GM12878 (cell line): ENCODE measurements around the gene SLC13A3. TPM values are rescaled to one million over a fixed set of nuclear protein-coding genes. Genes with fewer than 3 reads are reported as not detected.

ENCODE experiments used
- ATAC-seq: fragments of 200-7000 bp; cut with Tn5 transposase; 3 replicates; pipeline ENCODE4 v1.9.1; 2020; ENCODE audit warnings: mild to moderate bottlenecking, moderate library complexity
- BruUV-seq: library from RNA; stranded (reverse); fragments of 400-500 nt; replicated peaks from 2 replicates; lab custom pipeline; 2021; lab: Mats Ljungman, UMichigan
- CTCF ChIA-PET: fragments of 300-600 bp; sonication (Branson Sonifier 250); formaldehyde crosslinking; extraction: SDS; loops from one replicate; lab custom pipeline; 2021; ENCODE audit warnings: inconsistent platforms; lab: Yijun Ruan, JAX
- POLR2A ChIA-PET: fragments of 350-600 bp; formaldehyde crosslinking; extraction: SDS; loops from one replicate; lab custom pipeline; 2021; ENCODE audit warnings: inconsistent platforms; lab: Charles Lee
- RAD21 ChIA-PET: fragments of 300-600 bp; sonication (Branson Sonifier 250); formaldehyde crosslinking; loops from one replicate; lab custom pipeline; 2023; ENCODE audit warnings: antibody characterized with exemption; ENCODE audit not compliant: unreplicated experiment; lab: Charles Lee
- SMC1A ChIA-PET: fragments of 300-600 bp; sonication (Branson Sonifier 250); formaldehyde crosslinking; loops from one replicate; lab custom pipeline; 2023; ENCODE audit not compliant: unreplicated experiment, uncharacterized antibody; lab: Charles Lee
- DNase-seq: peaks from one replicate; pipeline ENCODE4 v3.0.0-alpha.2; 2011; ENCODE audit warnings: low read depth, low spot score
- FAIRE-seq: peaks from 3 replicates; lab custom pipeline; 2011; peaks lifted over from hg19 to GRCh38; lab: Jason Lieb, UNC
- H2AFZ ChIP-seq: 2 replicates; pipeline ENCODE4 v1.6.0; 2011; ENCODE audit warnings: low read depth, low read length, control low read depth; ENCODE audit not compliant: control insufficient read depth
- H3K27ac ChIP-seq: 2 replicates; pipeline ENCODE4 v1.5.1; 2011; ENCODE audit warnings: control low read depth; ENCODE audit not compliant: control insufficient read depth, insufficient read depth
- H3K27me3 ChIP-seq, 2 experiments: replicated peaks in 1 of 2; 2 replicates each; pipeline versions ENCODE4 v1.6.0 to v1.6.1; 2011; ENCODE audit warnings: low read length in 1 of 2; ENCODE audit not compliant: control insufficient read depth in 2 of 2, insufficient read depth in 2 of 2
- H3K36me3 ChIP-seq, 2 experiments: 2 replicates each; pipeline ENCODE4 v1.5.1; 2011; ENCODE audit warnings: low read length in 1 of 2; ENCODE audit not compliant: control insufficient read depth in 2 of 2, insufficient read depth in 2 of 2
- H3K4me1 ChIP-seq: 2 replicates; pipeline ENCODE4 v1.6.1; 2011; ENCODE audit warnings: mild to moderate bottlenecking, low read length, moderate library complexity, mixed read lengths; ENCODE audit not compliant: control insufficient read depth, insufficient read depth
- H3K4me2 ChIP-seq: 2 replicates; pipeline ENCODE4 v1.6.0; 2011; ENCODE audit warnings: control low read depth; ENCODE audit not compliant: control insufficient read depth, insufficient read depth
- H3K4me3 ChIP-seq: fragments of 200-600 bp; sonication (generic); 2 replicates; pipeline ENCODE4 v1.5.1; 2016
- H3K79me2 ChIP-seq: 2 replicates; pipeline ENCODE4 v1.6.0; 2011; ENCODE audit warnings: low read length; ENCODE audit not compliant: control insufficient read depth, insufficient read depth
- H3K9ac ChIP-seq: 2 replicates; pipeline ENCODE4 v1.8.0; 2011; ENCODE audit warnings: low read length, control low read depth, mixed read lengths; ENCODE audit not compliant: control insufficient read depth, insufficient read depth
- H3K9me3 ChIP-seq: replicated peaks from 3 replicates; pipeline ENCODE4 v1.5.1; 2011; ENCODE audit warnings: mild to moderate bottlenecking, low read length; ENCODE audit not compliant: control insufficient read depth, insufficient read depth
- H4K20me1 ChIP-seq: 2 replicates; pipeline ENCODE4 v1.6.0; 2011; ENCODE audit not compliant: control insufficient read depth, insufficient read depth
- ASH2L ChIP-seq: fragments of 300-600, 200-600 bp; sonication (generic); IDR thresholded peaks from 2 replicates; pipeline ENCODE4 v1.6.1; 2017; ENCODE audit warnings: low read depth, mild to moderate bottlenecking, borderline replicate concordance
- BCL11A ChIP-seq: IDR thresholded peaks from 2 replicates; pipeline ENCODE4 v1.6.1; 2011; ENCODE audit warnings: low read depth, low read length
- CEBPZ ChIP-seq: fragments of 150-350 bp; IDR thresholded peaks from 2 replicates; pipeline ENCODE4 v1.6.1; 2016; ENCODE audit warnings: low read depth, low read length
- CHD4 ChIP-seq: fragments of 200-600 bp; sonication (generic); IDR thresholded peaks from 2 replicates; pipeline ENCODE4 v1.6.1; 2016; ENCODE audit warnings: mild to moderate bottlenecking
- IKZF1 ChIP-seq: fragments of 450-650 bp; conservative IDR thresholded peaks from 2 replicates; pipeline ENCODE4 v1.6.1; 2017; ENCODE audit warnings: antibody characterized with exemption, mild to moderate bottlenecking
- NFIC ChIP-seq: IDR thresholded peaks from 2 replicates; pipeline ENCODE4 v1.6.1; 2012; ENCODE audit warnings: low read depth, mild to moderate bottlenecking, inconsistent platforms, low read length, moderate library complexity
- NFYB ChIP-seq: IDR thresholded peaks from 2 replicates; pipeline ENCODE4 v1.6.1; 2011; ENCODE audit warnings: low read depth, mild to moderate bottlenecking, low read length, improper control_type of control experiment, moderate library complexity; ENCODE audit not compliant: insufficient read depth
- POLR2AphosphoS2 ChIP-seq: IDR thresholded peaks from 2 replicates; pipeline ENCODE4 v1.6.1; 2011; ENCODE audit warnings: low read depth, mild to moderate bottlenecking, low read length, improper control_type of control experiment, moderate library complexity
- SIX5 ChIP-seq: IDR thresholded peaks from 2 replicates; pipeline ENCODE4 v1.6.1; 2011; ENCODE audit warnings: mild to moderate bottlenecking, low read depth, low read length, moderate library complexity; ENCODE audit not compliant: severe bottlenecking
- SMC3 ChIP-seq: IDR thresholded peaks from 2 replicates; pipeline ENCODE4 v1.6.1; 2011; ENCODE audit warnings: low read length, improper control_type of control experiment, borderline replicate concordance
- SP1 ChIP-seq: IDR thresholded peaks from one replicate; pipeline ENCODE4 v1.6.1; 2011; ENCODE audit warnings: low read depth, low read length
- SREBF1 ChIP-seq: IDR thresholded peaks from 2 replicates; pipeline ENCODE4 v1.6.1; 2012; ENCODE audit warnings: mild to moderate bottlenecking, low read length
- WGBS: methylation state at CpG from one replicate; pipeline ENCODE4 v1.1.6; 2016; ENCODE audit warnings: low lambda C conversion rate; ENCODE audit not compliant: insufficient replicate concordance, insufficient coverage; ENCODE audit errors: missing lambda C conversion rate; 5-methylcytosine and 5-hydroxymethylcytosine counted together
- in situ Hi-C: fragments of 300-500 bp; cut with MboI; formaldehyde crosslinking; loops from 9 replicates; pipeline ENCODE4 v1.14.3; 2018; ENCODE audit warnings: mixed read lengths
- intact Hi-C: fragments of 100-400 bp; cut with micrococcal nuclease; formaldehyde crosslinking; loops from one replicate; pipeline ENCODE4 v1.14.2; 2022; ENCODE audit not compliant: unreplicated experiment
- polyA plus RNA-seq, 11 experiments: library from polyadenylated mRNA; depleted of rRNA in 4 of 11; unstranded in 6 of 11; stranded (reverse) in 5 of 11; fragments of >200 nt; fragmentation: Nextera tagmentation in 4 of 11; fragmentation: Illumina TruSeq in 1 of 11; extraction: Ambion mirVana in 4 of 11; extraction: Trizol in 1 of 11; gene quantifications; 1 replicate in 1 of 11; 2 replicates in 10 of 11; pipeline versions ENCODE4 v1.2.1 to v1.2.3, GENCODE V29; 2011 to 2016; ENCODE audit warnings: inconsistent platforms in 2 of 11, missing spikeins in 2 of 11, low read depth in 1 of 11
- total RNA-seq, 4 experiments: library from RNA; depleted of rRNA in 3 of 4; stranded (reverse); fragments of >200 nt in 3 of 4; fragmentation: Illumina TruSeq in 1 of 4; extraction: Trizol in 1 of 4; gene quantifications; 2 replicates each; pipeline versions ENCODE4 v1.2.1 to v1.2.3, GENCODE V29; 2013 to 2021
- TF ChIP-seq, protein P1 (sequence below): fragments of 450-650 bp; formaldehyde crosslinking; IDR thresholded peaks from 2 replicates; pipeline ENCODE4 v1.5.0; 2022; ENCODE audit warnings: mild to moderate bottlenecking, missing genetic modification characterization

SLC13A3 gene
- total and polyA plus RNA-seq, 10 of the 15 experiments (the other 5 are each of a cell fraction or from before 2014, with no cell fraction given) = 0.03 to 0.76 (median 0.07) TPM; not detected in 4

- in situ Hi-C loops = loop anchor here (10.0 kb wide), 1 partner anchor 126 kb away; the partner anchor contains the start of gene TP53RK
- CTCF ChIA-PET = interaction anchor here (0.8 to 1.6 kb wide), 6 partner anchors 9 to 128 kb away, joined by 3 to 11 read pairs (median 3); partner anchors contain the start of gene OCSTAMP
- no TSS peak for BruUV-seq
- FAIRE-seq (no peak), DNase-seq (no peak), ATAC-seq (no peak)
- Histone ChIP-seq H3K79me2 (no peaks in the 10 kb centered on the region), H3K4me3 (no peak overlapping the region), H3K9ac (no peak overlapping the region), H3K27me3 (no peaks in the 10 kb centered on the region), H3K27ac (no peak overlapping the region), H2AFZ (no peak overlapping the region), H3K9me3 (no peaks in the 10 kb centered on the region), H4K20me1 (no peaks in the 10 kb centered on the region), H3K36me3 (no peaks in the 10 kb centered on the region), H3K4me1 (peaks cover 25% of the 10 kb centered on the region), H3K4me2 (no peak overlapping the region)
- intact Hi-C loops = no loop called here
- RAD21 ChIA-PET = no interaction called here
- POLR2A ChIA-PET = no interaction called here
- 100% methylated on average over 3 of the region's 3 CpGs for WGBS
- SMC1A ChIA-PET = interaction anchor here (1.0 to 2.7 kb wide), 3 partner anchors 9 to 15 kb away, joined by 4 to 10 read pairs (median 4); partner anchors contain the start of gene OCSTAMP
- TF ChIP-seq IKZF1 (no peak), NFIC (no peak), NFYB (no peak), CHD4 (no peak), POLR2AphosphoS2 (no peak), SIX5 (no peak), SP1 (no peak), ASH2L (no peak), BCL11A (no peak), CEBPZ (no peak), SREBF1 (no peak), SMC3 (no peak)
- TF ChIP-seq, protein P1, sequence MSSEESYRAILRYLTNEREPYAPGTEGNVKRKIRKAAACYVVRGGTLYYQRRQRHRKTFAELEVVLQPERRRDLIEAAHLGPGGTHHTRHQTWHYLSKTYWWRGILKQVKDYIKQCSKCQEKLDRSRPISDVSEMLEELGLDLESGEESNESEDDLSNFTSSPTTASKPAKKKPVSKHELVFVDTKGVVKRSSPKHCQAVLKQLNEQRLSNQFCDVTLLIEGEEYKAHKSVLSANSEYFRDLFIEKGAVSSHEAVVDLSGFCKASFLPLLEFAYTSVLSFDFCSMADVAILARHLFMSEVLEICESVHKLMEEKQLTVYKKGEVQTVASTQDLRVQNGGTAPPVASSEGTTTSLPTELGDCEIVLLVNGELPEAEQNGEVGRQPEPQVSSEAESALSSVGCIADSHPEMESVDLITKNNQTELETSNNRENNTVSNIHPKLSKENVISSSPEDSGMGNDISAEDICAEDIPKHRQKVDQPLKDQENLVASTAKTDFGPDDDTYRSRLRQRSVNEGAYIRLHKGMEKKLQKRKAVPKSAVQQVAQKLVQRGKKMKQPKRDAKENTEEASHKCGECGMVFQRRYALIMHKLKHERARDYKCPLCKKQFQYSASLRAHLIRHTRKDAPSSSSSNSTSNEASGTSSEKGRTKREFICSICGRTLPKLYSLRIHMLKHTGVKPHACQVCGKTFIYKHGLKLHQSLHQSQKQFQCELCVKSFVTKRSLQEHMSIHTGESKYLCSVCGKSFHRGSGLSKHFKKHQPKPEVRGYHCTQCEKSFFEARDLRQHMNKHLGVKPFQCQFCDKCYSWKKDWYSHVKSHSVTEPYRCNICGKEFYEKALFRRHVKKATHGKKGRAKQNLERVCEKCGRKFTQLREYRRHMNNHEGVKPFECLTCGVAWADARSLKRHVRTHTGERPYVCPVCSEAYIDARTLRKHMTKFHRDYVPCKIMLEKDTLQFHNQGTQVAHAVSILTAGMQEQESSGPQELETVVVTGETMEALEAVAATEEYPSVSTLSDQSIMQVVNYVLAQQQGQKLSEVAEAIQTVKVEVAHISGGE (CRISPR knock-in tag) = no peak
These were observed 92.3 kb downstream of the SLC13A3 start for GRCh38 chr20:46559001-46559400.
